ENCODE measurements around the gene TDRD6.

TDRD6 gene

GRCh38 chr6:46748940-46749503 is 61.3 kb downstream of the TDRD6 start:
- no peak overlapping the region for H3K27ac ChIP-seq (replicated peaks)
- H3K4me3 ChIP-seq (replicated peaks; ENCODE audit: insufficient read depth, low read length) = no peak overlapping the region
- TF ChIP-seq CTCF (IDR thresholded peaks at IDR 0.05; ENCODE audit: insufficient read depth, low read length) (no peak), SPI1 (IDR thresholded peaks at IDR 0.05; ENCODE audit: borderline replicate concordance, low read depth) (no peak), POLR2AphosphoS5 (IDR thresholded peaks at IDR 0.05; ENCODE audit: low read depth) (no peak), GABPA (IDR thresholded peaks at IDR 0.05; ENCODE audit: low read depth) (no peak), REST (IDR thresholded peaks at IDR 0.05; ENCODE audit: insufficient replicate concordance, low read depth) (no peak)
- DNase-seq (ENCODE audit: low read depth in 1 of 2, low spot score in 1 of 2) = no peak
- no peaks in the 10 kb centered on the region for H3K27me3 ChIP-seq (ENCODE audit: insufficient read depth, poor library complexity, severe bottlenecking)

GRCh38 chr6:46749731-46750130 is 62.0 kb downstream of the TDRD6 start:
- Histone ChIP-seq H3K4me3 (replicated peaks; ENCODE audit: insufficient read depth, low read length) (no peak overlapping the region), H3K27ac (replicated peaks) (no peak overlapping the region), H3K27me3 (ENCODE audit: insufficient read depth, poor library complexity, severe bottlenecking) (no peaks in the 10 kb centered on the region)
- DNase-seq (ENCODE audit: low read depth in 1 of 2, low spot score in 1 of 2) = no peak
- TF ChIP-seq GABPA (IDR thresholded peaks at IDR 0.05; ENCODE audit: low read depth) (no peak), POLR2AphosphoS5 (IDR thresholded peaks at IDR 0.05; ENCODE audit: low read depth) (no peak), CTCF (IDR thresholded peaks at IDR 0.05; ENCODE audit: insufficient read depth, low read length) (no peak), SPI1 (IDR thresholded peaks at IDR 0.05; ENCODE audit: borderline replicate concordance, low read depth) (no peak), REST (IDR thresholded peaks at IDR 0.05; ENCODE audit: insufficient replicate concordance, low read depth) (no peak)

- H3K4me3 ChIP-seq (replicated peaks; ENCODE audit: insufficient read depth, low read length) = no peak overlapping the region
- no peak overlapping the region for H3K27ac ChIP-seq (replicated peaks)
- no peak for TF ChIP-seq SPI1 (IDR thresholded peaks at IDR 0.05; ENCODE audit: borderline replicate concordance, low read depth)
- DNase-seq (ENCODE audit: low read depth in 1 of 2, low spot score in 1 of 2) = no peak
- H3K27me3 ChIP-seq (ENCODE audit: insufficient read depth, poor library complexity, severe bottlenecking) = no peaks in the 10 kb centered on the region
Measured at GRCh38 chr6:46751658-46752057, 64.0 kb downstream of the TDRD6 start.

Measured in HL-60 (cell line).